ENCODE results near the gene CELF4.

CELF4 gene

DNA sequence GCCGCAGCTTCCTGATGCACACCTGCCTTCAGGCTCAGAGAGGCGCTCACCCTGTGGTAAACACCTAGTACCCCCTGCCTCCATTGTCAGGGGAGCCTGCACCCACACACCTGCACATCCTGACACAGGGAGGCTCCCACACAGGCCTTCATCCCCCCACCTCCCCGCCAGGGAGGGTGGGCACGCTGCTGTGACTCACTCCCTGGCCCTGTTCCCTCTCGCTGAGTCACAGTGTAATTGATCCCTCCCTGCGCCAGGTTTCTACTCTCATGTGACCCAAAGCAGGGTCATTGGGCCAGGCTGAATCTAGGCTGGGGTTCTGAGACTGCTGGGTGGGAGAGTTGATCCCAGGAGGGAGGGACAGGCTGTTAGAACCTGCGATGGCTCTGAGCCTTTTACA lies 8.5 kb upstream of the CELF4 start:
- no peak for DNase-seq (ENCODE audit: low read depth, low spot score)

DNA sequence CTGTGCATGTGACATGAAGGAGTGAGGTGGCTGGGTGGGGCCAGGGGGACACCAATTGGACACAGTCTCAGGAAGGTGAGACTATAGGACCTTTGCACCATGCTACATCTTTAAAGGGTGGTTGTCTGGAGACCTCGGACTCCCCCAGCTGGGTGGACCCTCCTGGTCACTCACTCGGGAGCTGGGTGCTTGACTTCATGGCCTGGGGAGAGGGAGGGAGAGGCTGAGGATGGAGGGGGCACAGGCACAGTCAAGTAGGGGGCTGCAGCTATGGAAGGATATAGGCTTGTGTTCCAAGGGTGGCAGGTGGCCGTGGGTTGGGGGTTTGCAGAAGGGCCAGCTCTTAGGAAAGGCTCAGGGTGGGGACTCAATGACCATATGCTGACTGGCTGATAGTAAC lies 7.1 kb upstream of the CELF4 start:
- no peak for DNase-seq (ENCODE audit: low read depth, low spot score)

DNA sequence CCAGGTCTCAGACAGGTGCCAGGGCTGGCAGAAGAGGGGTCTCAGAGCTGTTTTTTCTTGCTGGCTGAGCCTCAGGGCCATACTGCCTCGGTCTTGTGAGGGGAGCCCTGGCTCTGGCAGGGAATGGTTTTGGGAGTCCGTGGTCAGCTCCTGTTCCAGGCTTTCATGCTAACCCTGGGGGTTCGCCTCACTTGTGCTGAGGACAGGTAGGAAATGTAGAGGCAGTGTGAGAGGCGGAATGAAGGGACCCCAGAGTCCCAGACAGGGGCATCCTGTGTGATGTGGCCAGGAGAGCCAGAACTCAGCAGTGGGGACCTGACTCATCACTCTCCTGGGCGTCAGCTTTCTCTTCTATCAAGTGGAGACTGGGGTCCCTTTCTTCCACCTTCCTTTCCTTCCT lies 5.7 kb upstream of the CELF4 start:
- DNase-seq (ENCODE audit: low read depth, low spot score) = no peak

DNA sequence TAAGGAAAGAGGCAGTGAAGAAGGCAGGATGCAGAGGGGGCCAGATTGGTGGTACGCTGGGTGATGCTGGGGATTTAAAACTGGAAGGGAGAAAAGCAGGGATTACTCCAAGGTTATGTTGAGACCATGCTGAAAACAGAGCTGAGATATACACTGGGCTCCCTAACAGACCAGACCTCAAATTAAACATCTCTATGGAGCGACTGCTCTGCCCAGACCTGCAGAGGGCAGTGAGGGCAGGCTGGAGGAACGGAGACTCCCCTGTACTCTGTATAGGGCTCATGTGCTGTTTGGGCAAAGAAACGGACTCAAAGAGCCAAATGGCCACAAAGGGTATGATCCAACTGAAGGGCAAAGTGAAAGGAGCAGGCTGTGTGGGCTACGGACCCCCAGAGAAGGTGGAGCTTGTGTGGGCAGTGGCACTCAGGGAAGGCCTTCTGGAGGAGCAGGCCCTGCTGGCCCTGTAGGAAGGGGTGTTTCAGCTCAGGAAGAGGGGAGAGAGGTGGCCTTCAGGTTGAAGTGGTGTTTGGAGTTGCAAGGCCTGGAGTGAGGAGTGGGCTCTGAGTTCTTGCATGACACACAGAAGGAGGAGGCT lies 4.8 kb upstream of the CELF4 start:
- DNase-seq (ENCODE audit: low read depth, low spot score) = no peak

DNA sequence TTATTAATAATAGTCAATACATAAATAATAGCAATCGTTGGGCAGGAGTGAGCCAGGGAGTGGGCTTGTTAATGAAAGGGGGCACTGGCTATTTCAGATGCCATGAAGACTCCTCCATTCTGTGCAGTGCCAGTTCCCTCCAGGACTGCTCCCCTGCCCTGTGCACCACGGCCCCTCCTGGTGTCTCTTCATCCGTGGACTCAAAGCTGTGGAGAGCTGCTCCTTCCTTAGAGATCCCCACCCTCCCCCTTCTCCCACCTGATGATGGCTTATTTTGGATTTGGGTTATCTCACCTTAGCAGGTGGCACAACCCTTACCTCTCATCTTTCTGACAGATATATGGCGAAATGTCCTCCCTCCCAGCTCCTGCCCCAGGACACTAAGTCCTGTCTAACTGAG lies 3.1 kb upstream of the CELF4 start:
- DNase-seq (ENCODE audit: low read depth, low spot score) = no peak

DNA sequence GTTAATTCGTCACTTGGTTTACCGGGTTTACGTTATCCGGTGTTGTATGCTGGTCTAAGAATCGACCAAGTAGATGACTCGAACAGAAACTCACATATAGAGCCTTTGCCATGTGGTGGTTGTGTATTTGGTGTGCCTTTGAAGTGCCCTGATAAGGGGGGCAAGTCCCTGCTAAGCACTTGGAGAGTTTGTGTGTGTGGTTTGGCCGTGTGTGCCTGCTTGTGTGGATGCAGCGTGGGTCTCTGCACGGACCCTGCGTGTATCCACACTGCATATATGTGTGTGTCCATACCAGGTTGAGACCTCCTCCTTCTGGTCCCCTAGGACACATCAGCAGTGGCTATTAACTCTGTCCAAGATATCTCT lies 2.4 kb upstream of the CELF4 start:
- DNase-seq (ENCODE audit: low read depth, low spot score) = no peak

DNA sequence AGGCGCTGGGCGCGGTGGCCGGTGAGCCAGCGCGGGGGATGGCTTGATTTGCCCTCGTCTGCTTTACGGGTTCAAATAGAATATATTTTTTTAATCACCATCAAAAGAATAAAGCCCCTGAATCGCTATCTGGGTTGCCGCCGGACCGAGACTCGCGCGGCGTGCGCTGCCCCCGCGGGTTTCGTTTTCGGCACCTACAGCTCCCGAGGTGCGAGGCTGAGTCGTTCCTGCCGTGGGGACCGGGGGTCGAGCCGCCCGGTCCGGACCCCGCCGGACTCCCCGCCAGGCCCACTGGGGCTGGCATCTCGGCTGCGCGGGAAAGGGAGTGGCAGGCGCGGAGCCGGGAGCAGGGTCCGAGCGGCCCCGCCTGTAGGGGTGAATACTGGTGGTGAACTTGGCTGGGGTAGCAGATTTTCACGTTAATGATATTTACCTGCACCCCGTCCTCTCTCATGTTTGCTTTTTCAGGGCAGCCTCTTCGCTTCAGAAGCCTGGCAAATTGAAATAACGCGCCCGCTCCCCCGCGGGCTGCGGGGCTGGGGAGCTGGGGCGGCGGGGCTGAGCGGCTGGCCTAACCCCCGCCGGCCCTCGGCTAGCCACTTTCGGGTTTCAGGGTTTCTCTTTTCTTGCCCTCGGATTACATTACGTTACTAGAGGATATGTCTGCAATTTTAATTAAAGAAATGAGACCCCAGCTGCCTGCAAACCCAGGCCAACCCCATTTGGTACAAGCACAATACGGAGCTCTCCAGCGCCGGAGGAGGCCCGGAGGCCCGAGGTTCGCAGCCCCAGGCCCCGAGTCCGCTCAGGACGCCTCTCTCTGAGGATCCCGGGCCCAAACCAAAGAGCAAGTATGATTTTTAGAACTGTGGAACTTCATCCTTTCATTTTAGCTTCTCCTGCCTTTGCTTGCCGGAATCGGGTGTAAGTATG lies 1.7 kb upstream of the CELF4 start:
- no peak for DNase-seq (ENCODE audit: low read depth, low spot score)

DNA sequence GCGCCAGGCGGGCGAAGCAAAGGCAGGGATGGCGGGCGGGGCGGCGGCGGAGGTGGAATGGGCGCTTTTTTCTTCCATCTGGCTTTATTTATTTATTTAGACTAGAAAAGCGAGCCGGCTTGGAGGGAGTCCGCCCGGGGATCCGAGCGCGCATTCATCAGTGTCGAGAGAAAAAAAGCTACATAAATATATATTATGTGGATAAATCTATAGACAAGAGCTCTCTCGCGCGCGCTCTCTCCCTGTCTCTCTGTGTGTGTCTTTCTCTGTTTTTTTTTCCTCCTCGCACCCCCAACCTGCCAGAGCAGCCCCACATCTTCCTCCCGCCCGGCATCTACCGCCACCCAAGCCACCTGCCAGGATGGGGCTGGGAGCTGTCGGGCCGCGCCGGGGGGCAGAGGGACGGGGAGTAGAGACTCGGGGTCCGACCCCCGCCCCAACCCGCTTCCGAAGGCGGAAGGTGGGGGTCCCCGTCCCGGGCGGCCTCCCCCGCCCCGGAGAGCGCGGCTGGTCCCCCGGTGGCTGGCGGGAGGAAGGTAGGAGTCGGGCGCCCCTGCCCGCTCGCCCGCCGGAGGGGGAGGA lies 972 bp upstream of the CELF4 start:
- no peak for DNase-seq (ENCODE audit: low read depth, low spot score)

DNA sequence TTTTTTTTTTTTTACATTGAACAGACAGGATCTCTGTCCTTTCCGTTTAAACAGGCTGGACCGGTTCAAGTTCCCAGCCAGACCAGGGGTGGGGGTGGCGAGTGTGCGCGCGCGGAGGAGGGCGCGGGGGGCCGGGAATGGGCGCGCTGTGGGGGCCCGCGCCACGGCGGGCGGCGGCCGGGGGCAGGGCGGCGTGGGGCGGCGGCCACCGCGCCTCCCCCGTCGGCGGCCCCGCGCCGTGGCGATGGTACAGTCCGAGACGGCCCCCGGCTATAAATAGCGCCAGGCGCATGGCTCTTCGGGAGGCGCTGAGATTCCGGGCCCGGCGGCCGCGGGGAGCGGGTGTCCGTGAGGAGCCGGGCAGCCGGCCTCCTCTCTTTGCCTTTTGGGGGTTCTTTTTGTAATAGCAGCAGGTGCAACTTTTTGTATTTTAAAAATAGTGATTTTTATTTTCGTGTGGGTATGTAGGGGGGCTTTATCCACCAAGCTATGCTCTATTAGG lies 430 bp upstream of the CELF4 start:
- no peak for DNase-seq (ENCODE audit: low read depth, low spot score)

DNA sequence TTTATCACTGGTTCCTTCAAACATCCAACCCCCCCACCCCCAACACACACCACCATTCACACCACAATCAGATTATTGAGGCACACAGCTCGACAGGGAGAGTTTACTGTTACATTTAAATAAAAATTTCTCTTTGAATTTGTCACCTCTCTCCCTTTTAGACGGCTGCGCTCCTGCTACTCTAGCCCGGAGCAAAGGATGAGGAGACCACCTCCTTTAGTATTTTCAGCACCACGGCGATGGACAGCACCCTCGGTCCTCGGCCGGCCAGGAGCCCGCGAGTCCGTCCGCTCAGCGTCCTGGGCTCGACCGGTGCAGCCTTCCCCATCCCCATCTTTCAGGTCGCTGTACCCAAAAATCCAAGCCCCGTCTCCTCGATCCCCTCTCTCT lies 892 bp downstream of the CELF4 start:
- no peak for DNase-seq (ENCODE audit: low read depth, low spot score)

DNA sequence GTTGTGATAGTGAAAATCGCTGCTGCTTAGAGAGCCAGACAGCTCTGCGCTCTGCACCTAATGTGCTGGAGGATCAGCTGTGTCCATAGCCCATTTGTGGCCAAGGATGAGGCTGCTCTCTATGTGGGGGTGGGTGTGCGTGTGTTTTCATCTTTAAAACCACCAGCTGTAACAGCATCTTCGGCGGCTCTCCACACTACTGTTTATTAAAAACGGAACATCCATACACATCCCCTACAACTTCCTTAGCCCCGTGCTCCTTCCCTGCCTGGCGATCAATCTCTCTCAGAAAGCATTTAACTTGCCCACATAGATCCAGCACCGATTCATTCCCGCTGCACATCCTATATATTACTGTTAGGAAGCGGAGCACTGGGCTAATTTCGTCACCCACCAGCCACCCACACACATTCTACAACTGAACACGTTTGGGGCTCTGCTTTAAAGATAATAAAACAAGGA lies 1.6 kb downstream of the CELF4 start:
- no peak for DNase-seq (ENCODE audit: low read depth, low spot score)

DNA sequence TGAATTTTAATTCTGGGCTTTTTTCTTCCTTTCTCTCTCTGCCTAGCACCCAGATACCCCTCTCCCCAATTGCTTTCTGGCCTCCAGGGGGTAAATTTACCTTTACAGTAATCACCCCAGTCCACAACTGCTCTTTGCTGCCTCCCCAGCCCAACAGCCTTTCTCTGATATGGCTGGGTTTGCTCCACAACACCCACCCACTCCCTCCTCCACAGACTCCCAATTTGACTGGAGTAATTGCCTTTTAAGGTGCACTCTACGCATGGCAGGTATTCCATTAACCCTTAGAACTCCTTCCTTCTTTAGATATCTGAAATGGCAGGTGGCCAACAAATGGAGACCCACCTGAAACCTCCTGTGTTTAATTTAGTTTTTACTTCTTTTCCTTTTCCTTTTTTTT lies 3.6 kb downstream of the CELF4 start:
- no peak for DNase-seq (ENCODE audit: low read depth, low spot score)

DNA sequence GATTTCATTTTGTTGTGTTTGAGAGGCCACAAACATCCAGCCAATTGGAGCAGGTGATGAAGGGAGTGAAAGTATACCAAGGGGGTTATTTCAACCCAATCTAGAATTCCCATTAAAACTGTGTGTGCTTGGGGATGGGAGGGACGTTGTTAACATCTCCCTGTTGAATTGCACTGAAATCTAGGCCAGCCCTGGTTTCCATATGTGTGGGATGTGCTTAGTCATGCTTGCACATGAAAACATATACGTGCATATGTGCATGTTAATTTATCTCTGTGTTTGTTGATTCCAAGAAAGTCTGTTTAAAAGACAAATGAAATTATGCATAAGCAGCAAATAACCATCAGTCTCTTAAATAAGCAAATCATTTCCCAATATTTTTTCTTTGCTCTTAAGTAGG lies 5.6 kb downstream of the CELF4 start:
- no peak for DNase-seq (ENCODE audit: low read depth, low spot score)

DNA sequence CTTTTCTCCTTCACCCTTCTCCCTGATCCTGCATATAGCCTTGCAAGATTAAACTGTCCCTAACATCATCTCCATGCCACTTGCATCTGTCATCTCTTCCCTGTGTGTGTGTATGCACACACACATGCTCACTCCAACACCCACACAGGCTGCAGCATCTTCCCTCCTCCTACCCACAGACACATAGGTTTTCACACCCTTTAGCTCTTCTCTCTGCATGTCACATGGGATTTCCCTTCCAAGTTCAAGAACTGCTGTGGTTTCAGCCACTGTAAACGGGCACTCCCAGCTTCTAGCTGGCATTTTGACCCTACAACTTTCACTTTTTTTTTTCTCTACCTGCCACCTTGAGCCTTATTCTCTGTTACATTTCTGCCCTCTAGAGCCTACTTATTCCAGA lies 6.4 kb downstream of the CELF4 start:
- DNase-seq (ENCODE audit: low read depth, low spot score) = no peak

DNA sequence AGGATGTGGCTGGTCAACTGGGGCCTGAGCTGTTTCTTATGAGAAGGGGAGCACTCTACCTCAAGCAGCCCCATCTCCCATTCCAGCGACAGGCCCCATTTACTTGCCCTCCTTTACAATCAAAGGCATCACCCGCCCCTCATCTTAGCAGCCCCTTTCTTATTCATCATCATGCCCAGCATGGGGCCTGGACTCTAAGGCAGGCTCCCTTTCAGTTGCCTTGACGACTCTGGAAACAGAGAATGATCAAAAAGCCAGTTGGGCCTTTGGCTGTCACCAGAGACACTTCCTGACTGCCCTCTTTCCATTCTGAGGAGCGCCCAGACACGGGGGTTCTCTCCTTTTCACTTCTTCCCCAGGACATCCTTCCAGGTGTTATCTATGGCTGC lies 11.2 kb downstream of the CELF4 start:
- no peak for DNase-seq (ENCODE audit: low read depth, low spot score)

DNA sequence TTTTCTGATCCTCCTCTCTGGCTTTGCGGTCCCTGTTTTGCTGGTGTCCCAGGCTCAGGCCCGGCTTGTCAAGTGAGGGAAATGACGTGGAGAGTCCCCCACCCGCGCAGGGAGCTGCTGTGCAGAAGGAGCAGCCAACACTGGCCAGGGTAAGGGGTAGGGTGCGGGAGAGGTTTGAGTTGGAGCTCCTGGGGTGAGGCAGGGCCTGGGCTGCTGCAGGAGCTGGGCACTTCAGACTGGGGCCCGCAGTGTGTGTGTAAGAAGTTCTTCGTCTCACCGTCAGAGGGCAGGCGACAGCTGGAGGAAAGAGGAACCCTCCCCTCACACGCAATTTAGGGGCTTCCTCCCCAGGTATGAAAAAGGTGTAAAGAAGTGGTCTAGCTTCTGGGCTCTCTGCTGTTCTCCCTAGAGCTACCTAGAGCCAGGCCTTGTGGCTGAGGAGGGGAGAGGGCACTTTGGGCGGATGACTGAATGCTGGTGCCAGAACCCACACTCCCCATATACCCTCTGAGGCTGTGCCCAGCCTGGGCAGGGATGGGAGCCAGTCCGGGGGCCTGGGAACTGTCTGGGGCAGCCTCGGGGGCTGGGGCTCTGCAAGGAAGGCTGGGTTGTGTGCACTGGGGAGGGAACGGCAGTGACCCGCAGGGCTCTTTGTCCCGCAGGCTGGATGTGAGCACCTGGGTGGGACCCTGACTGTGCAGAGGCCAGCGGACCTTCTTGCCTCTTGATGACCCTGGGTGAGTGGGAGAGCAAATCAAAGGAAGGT lies 11.8 kb downstream of the CELF4 start:
- no peak for DNase-seq (ENCODE audit: low read depth, low spot score)

DNA sequence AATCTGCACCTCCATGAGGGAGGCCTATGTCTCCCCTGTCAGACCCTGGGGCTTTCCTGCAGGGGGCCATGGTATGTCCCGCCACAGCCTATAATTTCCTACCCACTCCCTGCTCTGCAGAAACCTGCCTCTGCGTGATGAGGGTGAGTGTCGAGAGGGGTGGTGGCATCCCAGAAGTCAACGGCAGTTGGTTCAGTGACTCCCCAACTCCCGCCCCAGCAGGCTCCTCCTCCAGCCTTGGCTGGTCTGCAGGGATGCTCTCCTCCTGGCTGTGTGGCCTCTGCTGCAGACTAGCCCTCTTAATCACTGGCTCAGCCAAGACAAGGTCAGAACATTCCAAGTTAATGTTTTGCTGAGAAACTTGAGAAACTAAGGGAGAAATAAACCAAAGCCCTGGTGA lies 13.3 kb downstream of the CELF4 start:
- no peak for DNase-seq (ENCODE audit: low read depth, low spot score)

DNA sequence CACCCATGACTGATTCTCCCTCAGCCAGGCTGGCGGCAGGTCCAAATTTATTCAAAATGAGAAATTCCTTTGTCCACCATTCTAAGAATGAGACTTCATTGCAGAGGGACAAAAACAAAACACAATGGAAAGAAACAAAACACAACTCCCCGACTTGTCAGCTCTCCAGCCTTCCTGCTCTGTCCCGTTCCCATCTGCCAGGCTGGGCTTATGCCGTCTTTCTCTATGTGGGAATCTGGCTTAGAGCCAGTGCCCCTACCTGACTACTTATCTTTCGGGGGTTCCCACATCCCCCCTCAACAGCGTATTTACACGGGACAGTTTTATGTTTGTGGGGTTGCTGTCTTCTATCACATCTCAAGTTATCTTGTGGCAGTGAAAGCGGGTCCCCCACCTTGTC lies 13.8 kb downstream of the CELF4 start:
- DNase-seq (ENCODE audit: low read depth, low spot score) = no peak

DNA sequence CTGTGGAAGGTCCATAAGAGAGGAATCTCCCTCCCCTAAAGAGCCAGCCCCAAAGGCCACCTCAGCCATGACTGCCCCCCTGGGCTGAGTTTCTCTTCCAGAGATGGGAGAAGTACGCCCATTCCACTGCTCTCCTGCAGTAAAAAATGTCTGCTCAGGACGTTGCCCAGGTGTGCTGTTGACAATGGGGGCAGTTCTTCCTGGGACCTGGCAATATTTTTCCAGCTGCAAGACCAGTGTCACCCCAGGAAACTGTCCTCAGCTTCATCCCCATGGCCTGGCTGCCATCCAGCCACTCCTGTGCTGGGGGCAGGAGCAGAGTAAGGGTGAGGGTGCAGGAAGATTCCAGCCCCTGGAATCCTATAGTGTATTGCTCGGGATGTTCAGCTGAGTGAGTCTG lies 14.3 kb downstream of the CELF4 start:
- no peak for DNase-seq (ENCODE audit: low read depth, low spot score)

DNA sequence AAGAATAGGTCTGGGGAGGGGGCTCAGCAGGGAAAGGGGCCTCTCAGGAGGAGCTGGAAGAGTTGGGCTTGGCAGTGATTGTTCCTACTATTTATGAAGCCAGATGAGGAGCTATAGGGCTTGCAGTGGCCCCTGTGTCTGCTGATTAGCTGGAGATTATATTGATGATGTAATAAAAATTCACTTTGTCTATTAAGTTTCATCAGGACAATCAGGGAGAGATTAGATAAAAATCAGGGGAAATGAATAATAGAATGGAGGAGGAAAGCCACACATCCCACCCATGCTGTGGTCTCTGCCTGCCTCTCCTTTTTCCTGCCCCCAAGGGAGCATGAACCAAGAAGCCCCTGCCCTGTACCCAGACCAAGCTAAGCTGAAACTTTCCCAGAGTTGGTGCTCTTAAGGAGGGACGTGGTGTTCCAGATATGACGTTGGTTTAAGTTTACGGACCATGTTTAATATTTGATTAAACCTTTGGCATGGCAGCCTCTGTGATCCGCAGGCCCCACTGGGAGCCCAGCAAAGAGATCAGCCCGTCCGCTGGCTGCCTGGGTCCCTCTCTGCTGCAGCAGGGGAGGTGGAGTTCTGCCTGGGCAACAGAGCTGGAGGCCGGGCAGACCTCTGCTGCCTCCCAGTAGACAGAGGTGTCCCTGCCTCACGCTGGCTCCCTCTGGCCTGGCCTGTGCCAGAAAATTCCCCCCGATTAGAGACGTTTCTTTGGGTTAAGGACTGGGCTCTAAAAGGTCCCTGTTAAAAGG lies 15.3 kb downstream of the CELF4 start:
- DNase-seq (ENCODE audit: low read depth, low spot score) = no peak

DNA sequence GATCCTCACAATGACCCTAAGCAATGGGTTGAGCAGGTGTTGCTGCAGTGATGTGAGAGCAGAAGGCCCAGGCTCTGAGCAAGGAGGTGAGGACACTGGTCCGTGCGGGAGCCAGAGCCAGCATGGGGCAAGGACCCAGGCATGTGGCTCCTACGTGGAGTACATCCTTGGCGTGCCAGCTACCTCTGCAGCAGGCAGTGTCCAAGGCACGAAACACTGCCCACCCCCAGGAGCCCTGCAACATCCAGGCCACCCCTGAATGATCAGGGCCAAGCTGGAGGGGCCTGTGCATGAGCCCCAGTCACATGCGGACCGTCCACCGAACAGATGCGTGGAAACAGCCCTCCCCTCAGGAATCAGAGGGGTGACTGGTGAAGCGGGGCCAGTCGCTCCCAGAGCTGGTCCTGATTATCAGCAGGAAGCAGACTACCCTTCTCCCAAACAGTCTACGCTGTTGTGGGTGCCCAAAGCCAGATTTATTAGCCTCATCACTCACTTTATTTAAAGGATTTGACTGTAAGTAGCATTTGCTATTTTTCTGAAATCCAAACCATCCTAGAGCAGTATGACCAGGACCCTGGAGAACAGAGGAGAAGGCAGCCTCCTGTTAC lies 16.8 kb downstream of the CELF4 start:
- DNase-seq (ENCODE audit: low read depth, low spot score) = no peak

Measured in activated naive CD8-positive, alpha-beta T cell treated with anti-CD3 and anti-CD28 coated beads, Interleukin-2, amount 50 U/mL, for 16 hours (primary cell).